ENCODE results near the gene PIAS4. TPM values are rescaled to one million over a fixed set of nuclear protein-coding genes. Genes with fewer than 3 reads are reported as not detected.
A peak's percentile ranks its signal among the peaks of the same experiment; 100 is the strongest.

Gene PIAS4
- total and polyA plus RNA-seq, 10 of the 15 experiments (the other 5 are each of a cell fraction or from before 2014, with no cell fraction given): 0.13 to 25.1 (median 11.3) TPM

- H3K4me2 ChIP-seq (ENCODE audit: control insufficient read depth, insufficient read depth): no peak overlapping the region
- H3K9ac ChIP-seq (ENCODE audit: control insufficient read depth, insufficient read depth, low read length): no peak overlapping the region
- DNase-seq (ENCODE audit: low read depth, low spot score) (no peak), ATAC-seq (no peak), FAIRE-seq (no peak)
- no peaks in the 10 kb centered on the region for H4K20me1 ChIP-seq (ENCODE audit: control insufficient read depth, insufficient read depth)
- no peaks in the 10 kb centered on the region for H3K36me3 ChIP-seq (ENCODE audit: control insufficient read depth in 2 of 2, insufficient read depth in 2 of 2, low read length in 1 of 2)
- H3K27me3 ChIP-seq (replicated peaks in 1 of 2; ENCODE audit: control insufficient read depth in 2 of 2, insufficient read depth in 2 of 2, low read length in 1 of 2): no peaks in the 10 kb centered on the region
- H3K79me2 ChIP-seq (ENCODE audit: control insufficient read depth, insufficient read depth, low read length): no peaks in the 10 kb centered on the region; the same call in 1 of the 2 replicates
- H2AFZ ChIP-seq (ENCODE audit: control insufficient read depth, low read depth, low read length): peak overlapping the region; percentile 37
- CTCF ChIA-PET: interaction anchor here (0.6 to 4.8 kb wide), 9 partner anchors 9 to 217 kb away, joined by 4 to 66 read pairs (median 5); partner anchors contain the start of gene PIAS4
- no peaks in the 10 kb centered on the region for H3K9me3 ChIP-seq (replicated peaks; ENCODE audit: control insufficient read depth, insufficient read depth, low read length)
- H3K4me3 ChIP-seq: no peak overlapping the region
- TF ChIP-seq, protein P1, sequence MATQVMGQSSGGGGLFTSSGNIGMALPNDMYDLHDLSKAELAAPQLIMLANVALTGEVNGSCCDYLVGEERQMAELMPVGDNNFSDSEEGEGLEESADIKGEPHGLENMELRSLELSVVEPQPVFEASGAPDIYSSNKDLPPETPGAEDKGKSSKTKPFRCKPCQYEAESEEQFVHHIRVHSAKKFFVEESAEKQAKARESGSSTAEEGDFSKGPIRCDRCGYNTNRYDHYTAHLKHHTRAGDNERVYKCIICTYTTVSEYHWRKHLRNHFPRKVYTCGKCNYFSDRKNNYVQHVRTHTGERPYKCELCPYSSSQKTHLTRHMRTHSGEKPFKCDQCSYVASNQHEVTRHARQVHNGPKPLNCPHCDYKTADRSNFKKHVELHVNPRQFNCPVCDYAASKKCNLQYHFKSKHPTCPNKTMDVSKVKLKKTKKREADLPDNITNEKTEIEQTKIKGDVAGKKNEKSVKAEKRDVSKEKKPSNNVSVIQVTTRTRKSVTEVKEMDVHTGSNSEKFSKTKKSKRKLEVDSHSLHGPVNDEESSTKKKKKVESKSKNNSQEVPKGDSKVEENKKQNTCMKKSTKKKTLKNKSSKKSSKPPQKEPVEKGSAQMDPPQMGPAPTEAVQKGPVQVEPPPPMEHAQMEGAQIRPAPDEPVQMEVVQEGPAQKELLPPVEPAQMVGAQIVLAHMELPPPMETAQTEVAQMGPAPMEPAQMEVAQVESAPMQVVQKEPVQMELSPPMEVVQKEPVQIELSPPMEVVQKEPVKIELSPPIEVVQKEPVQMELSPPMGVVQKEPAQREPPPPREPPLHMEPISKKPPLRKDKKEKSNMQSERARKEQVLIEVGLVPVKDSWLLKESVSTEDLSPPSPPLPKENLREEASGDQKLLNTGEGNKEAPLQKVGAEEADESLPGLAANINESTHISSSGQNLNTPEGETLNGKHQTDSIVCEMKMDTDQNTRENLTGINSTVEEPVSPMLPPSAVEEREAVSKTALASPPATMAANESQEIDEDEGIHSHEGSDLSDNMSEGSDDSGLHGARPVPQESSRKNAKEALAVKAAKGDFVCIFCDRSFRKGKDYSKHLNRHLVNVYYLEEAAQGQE (IDR thresholded peaks at IDR 0.05; ENCODE audit: low read depth, low read length): no peak
- no peak for TF ChIP-seq IKZF2 (IDR thresholded peaks at IDR 0.05)
- TF ChIP-seq ASH2L (IDR thresholded peaks at IDR 0.05; ENCODE audit: borderline replicate concordance, low read depth): no peak
- TF ChIP-seq ZBTB33 (IDR thresholded peaks at IDR 0.05): 0 out of 2 replicates have a peak, but pooled peaks have one; percentile 1
- no peak for TF ChIP-seq PRDM15 (CRISPR knock-in tag; IDR thresholded peaks at IDR 0.05)
- TF ChIP-seq CREB1 (IDR thresholded peaks at IDR 0.05; ENCODE audit: low read depth): no peak
- TF ChIP-seq, protein P2, sequence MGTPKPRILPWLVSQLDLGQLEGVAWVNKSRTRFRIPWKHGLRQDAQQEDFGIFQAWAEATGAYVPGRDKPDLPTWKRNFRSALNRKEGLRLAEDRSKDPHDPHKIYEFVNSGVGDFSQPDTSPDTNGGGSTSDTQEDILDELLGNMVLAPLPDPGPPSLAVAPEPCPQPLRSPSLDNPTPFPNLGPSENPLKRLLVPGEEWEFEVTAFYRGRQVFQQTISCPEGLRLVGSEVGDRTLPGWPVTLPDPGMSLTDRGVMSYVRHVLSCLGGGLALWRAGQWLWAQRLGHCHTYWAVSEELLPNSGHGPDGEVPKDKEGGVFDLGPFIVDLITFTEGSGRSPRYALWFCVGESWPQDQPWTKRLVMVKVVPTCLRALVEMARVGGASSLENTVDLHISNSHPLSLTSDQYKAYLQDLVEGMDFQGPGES (IDR thresholded peaks at IDR 0.05): no peak
- H3K27ac ChIP-seq (ENCODE audit: control insufficient read depth, insufficient read depth): no peak overlapping the region
- peaks cover 17% of the 10 kb centered on the region for H3K4me1 ChIP-seq (ENCODE audit: control insufficient read depth, insufficient read depth, low read length)
- no TSS peak for BruUV-seq (replicated peaks)
- in situ Hi-C loops (cut with MboI) (loop anchor here (5.0 kb wide), 1 partner anchor 72 kb away; no protein-coding TSS in a partner anchor), intact Hi-C loops (cut with micrococcal nuclease; ENCODE audit: unreplicated experiment) (no loop called here)
- SMC1A ChIA-PET (ENCODE audit: uncharacterized antibody, unreplicated experiment): interaction anchor here (1.0 kb wide), 3 partner anchors 10 to 124 kb away, joined by 3 to 4 read pairs (median 3); no protein-coding TSS in a partner anchor
- POLR2A ChIA-PET: interaction anchor here (0.8 to 1.9 kb wide), 4 partner anchors 10 to 141 kb away, joined by 4 to 10 read pairs (median 6); partner anchors contain the start of gene PIAS4
- RAD21 ChIA-PET (ENCODE audit: unreplicated experiment): interaction anchor here (0.9 to 2.4 kb wide), 6 partner anchors 9 to 163 kb away, joined by 3 to 10 read pairs (median 4); partner anchors contain the start of gene CREB3L3
- WGBS (ENCODE audit: insufficient coverage, insufficient replicate concordance, low lambda C conversion rate, missing lambda C conversion rate): 31% methylated on average over 3 of the region's 3 CpGs
These were observed 16.8 kb upstream of the PIAS4 start for GRCh38 chr19:3990815-3991117.
